SK-N-SH (cell line): Measurements from ENCODE around the gene EXOC6B.

Source experiments
- CTCF ChIP-seq: fragments of 200-600 bp; sonication (generic); IDR thresholded peaks from 2 replicates; pipeline ENCODE4 v1.6.1; 2017; ENCODE audit warnings: antibody characterized with exemption, mild to moderate bottlenecking, moderate library complexity
- EP300 ChIP-seq, 2 experiments: IDR thresholded peaks; 2 replicates each; pipeline versions ENCODE4 v1.4.0 to v1.6.1; 2012; ENCODE audit warnings: borderline replicate concordance in 1 of 2, low read depth in 1 of 2, low read length in 1 of 2
- FOXJ3 ChIP-seq: sonication (generic); formaldehyde crosslinking; IDR thresholded peaks from 2 replicates; pipeline ENCODE4 v1.5.1; 2020; ENCODE audit warnings: mild to moderate bottlenecking, missing genetic modification reagents
- RAD21 ChIP-seq: IDR thresholded peaks from 2 replicates; pipeline ENCODE4 v1.6.1; 2012; ENCODE audit warnings: mild to moderate bottlenecking, low read length
- SIN3A ChIP-seq: IDR thresholded peaks from 2 replicates; pipeline ENCODE4 v1.6.1; 2012; ENCODE audit warnings: low read depth, mild to moderate bottlenecking, low read length, moderate library complexity, borderline replicate concordance
- ZBTB33 ChIP-seq: IDR thresholded peaks from 2 replicates; pipeline ENCODE4 v1.4.0; 2012; ENCODE audit warnings: low read depth, borderline replicate concordance

GRCh38 chr2:72363406-72363805 lies 462.4 kb downstream of the EXOC6B start:
- TF ChIP-seq CTCF (no peak), ZBTB33 (no peak), FOXJ3 (CRISPR knock-in tag) (no peak), SIN3A (no peak), RAD21 (no peak), EP300 (IDR thresholded peaks at IDR 0.05; ENCODE audit: borderline replicate concordance in 1 of 2, low read depth in 1 of 2, low read length in 1 of 2) (no peak)
